TTC549 (cell line): ENCODE results near the gene RUNX1.

Experiments
- FAIRE-seq: peaks from 2 replicates; lab custom pipeline; 2012; peaks lifted over from hg19 to GRCh38; lab: Jason Lieb, UNC

RUNX1 gene

GRCh38 chr21:34991366-34991957 is 57.6 kb downstream of the RUNX1 start:
- no peak for FAIRE-seq

- FAIRE-seq, result no peak
These were observed 58.3 kb downstream of the RUNX1 start for GRCh38 chr21:34990842-34991241.

- FAIRE-seq, result no peak
These were observed 59.6 kb downstream of the RUNX1 start for GRCh38 chr21:34989337-34990151.

GRCh38 chr21:34988625-34989024 is 60.5 kb downstream of the RUNX1 start:
- FAIRE-seq, result no peak

GRCh38 chr21:34988139-34988538 is 61.0 kb downstream of the RUNX1 start:
- FAIRE-seq, result no peak

GRCh38 chr21:34987501-34988072 is 61.5 kb downstream of the RUNX1 start:
- no peak for FAIRE-seq

- no peak for FAIRE-seq
These were observed 62.3 kb downstream of the RUNX1 start for GRCh38 chr21:34986561-34987500.

GRCh38 chr21:34984356-34985058 is 64.6 kb downstream of the RUNX1 start:
- FAIRE-seq, result no peak

- FAIRE-seq, result no peak
These were observed 65.4 kb downstream of the RUNX1 start for GRCh38 chr21:34983680-34984086.

- no peak for FAIRE-seq
These were observed 67.3 kb downstream of the RUNX1 start for GRCh38 chr21:34981791-34982190.

- FAIRE-seq, result no peak
These were observed 68.5 kb downstream of the RUNX1 start for GRCh38 chr21:34980423-34981115.

- FAIRE-seq, result no peak
These were observed 69.7 kb downstream of the RUNX1 start for GRCh38 chr21:34979383-34979782.

- no peak for FAIRE-seq
These were observed 71.8 kb downstream of the RUNX1 start for GRCh38 chr21:34977333-34977732.

- FAIRE-seq, result no peak
These were observed 74.7 kb downstream of the RUNX1 start for GRCh38 chr21:34974162-34974981.

- no peak for FAIRE-seq
These were observed 75.4 kb downstream of the RUNX1 start for GRCh38 chr21:34973685-34974084.

- FAIRE-seq, result no peak
These were observed 77.4 kb downstream of the RUNX1 start for GRCh38 chr21:34971656-34972055.

GRCh38 chr21:34970566-34970965 is 78.5 kb downstream of the RUNX1 start:
- no peak for FAIRE-seq

- FAIRE-seq, result no peak
These were observed 79.0 kb downstream of the RUNX1 start for GRCh38 chr21:34970167-34970500.

- FAIRE-seq, result no peak
These were observed 79.5 kb downstream of the RUNX1 start for GRCh38 chr21:34969423-34970166.
